Ovary (tissue), 9 donors: ENCODE results near the gene FKBP2. TPM values are rescaled to one million over a fixed set of nuclear protein-coding genes. Genes with fewer than 3 reads are reported as not detected.

Source experiments
- DNase-seq, 5 donors: peaks; one replicate each; pipeline ENCODE4 v3.0.0-alpha.2; 2019 to 2020
- H3K27ac ChIP-seq, 2 donors: fragments of 200-600 bp; one replicate each; pipeline versions ENCODE4 v1.5.1 to v1.8.0; 2019 to 2022
- H3K27me3 ChIP-seq: fragments of 200-600 bp; one replicate; pipeline ENCODE4 v1.8.0; 2022
- H3K36me3 ChIP-seq: fragments of 200-600 bp; sonication (generic); one replicate; pipeline ENCODE4 v1.5.1; 2019
- H3K4me1 ChIP-seq: one replicate; pipeline ENCODE4 v1.8.1; 2013; ENCODE audit warnings: mild to moderate bottlenecking, moderate library complexity; ENCODE audit not compliant: insufficient read depth
- H3K4me3 ChIP-seq: fragments of 200-600 bp; sonication (generic); one replicate; pipeline ENCODE4 v1.5.1; 2017
- H3K9me3 ChIP-seq, 2 donors: fragments of 200-600 bp in 1 of 2; sonication (generic) in 1 of 2; one replicate each; pipeline versions ENCODE4 v1.5.1 to v1.8.1; 2013 to 2019; ENCODE audit warnings: mild to moderate bottlenecking in 1 of 2, moderate library complexity in 1 of 2
- EP300 ChIP-seq: sonication (generic); formaldehyde crosslinking; IDR thresholded peaks from one replicate; pipeline ENCODE4 v1.6.1; 2017; ENCODE audit warnings: antibody characterized with exemption
- POLR2A ChIP-seq: fragments of 450-650 bp; IDR thresholded peaks from one replicate; pipeline ENCODE4 v1.6.1; 2017; ENCODE audit warnings: antibody characterized with exemption, mild to moderate bottlenecking, moderate library complexity
- WGBS, 3 donors: extraction: QIAGEN DNeasy Blood & Tissue Kit in 1 of 3; methylation state at CpG; one replicate each; pipeline versions ENCODE4 v1.1.5 to v1.1.7; 2013 to 2017; 5-methylcytosine and 5-hydroxymethylcytosine counted together
- intact Hi-C, 4 donors: fragments of 100-400 bp; cut with DNase I; formaldehyde crosslinking; loops; one replicate each; pipeline versions ENCODE4 v1.11.0 to v1.15.1; 2022 to 2023
- polyA plus RNA-seq, 2 donors: library from polyadenylated mRNA; stranded (reverse); fragments of 200-250 nt in 1 of 2; fragments of 350-450 nt in 1 of 2; fragmentation: Illumina TruSeq in 1 of 2; extraction: RNeasy Lipid Tissue Mini Kit (QIAGEN cat#74804) in 1 of 2; gene quantifications; one replicate each; pipeline ENCODE4 v1.2.3, GENCODE V29; 2013 to 2014
- total RNA-seq, 7 donors: library from RNA; depleted of rRNA in 2 of 7; stranded (reverse); fragments of >200 nt in 2 of 7; fragmentation: NEBNext Ultra II Directional in 3 of 7; extraction: Animal tissue kit (Norgen Biotek cat#: 25700) in 3 of 7; gene quantifications; one replicate each; pipeline versions ENCODE4 v1.1.0 to v1.2.4, GENCODE V29; 2016 to 2023
- TF ChIP-seq, protein P1 (sequence below), 3 donors: fragments of 450-650 bp in 2 of 3; fragments of 200-600 bp in 1 of 3; IDR thresholded peaks; one replicate each; pipeline versions ENCODE4 v1.5.1 to v1.8.0; 2016 to 2022; ENCODE audit warnings: antibody characterized with exemption in 3 of 3, mild to moderate bottlenecking in 1 of 3
- donor health status: DM: no; HTN: no; CAD: no; lungs with moderate emphysema.
- donor health status: DM: no; HTN: no; CAD: no.
- donor health status: Bipolar disorder and iron deficiency.
- donor health status: DM: yes; HTN: yes; CAD: no.
- donor health status: DM: no; HTN: no; CAD: no.
- donor health status: DM: yes; HTN: yes; CAD: no.

FKBP2 gene
- total and polyA plus RNA-seq, 9 donors = 25.1 to 132 (median 49.5) TPM

DNA sequence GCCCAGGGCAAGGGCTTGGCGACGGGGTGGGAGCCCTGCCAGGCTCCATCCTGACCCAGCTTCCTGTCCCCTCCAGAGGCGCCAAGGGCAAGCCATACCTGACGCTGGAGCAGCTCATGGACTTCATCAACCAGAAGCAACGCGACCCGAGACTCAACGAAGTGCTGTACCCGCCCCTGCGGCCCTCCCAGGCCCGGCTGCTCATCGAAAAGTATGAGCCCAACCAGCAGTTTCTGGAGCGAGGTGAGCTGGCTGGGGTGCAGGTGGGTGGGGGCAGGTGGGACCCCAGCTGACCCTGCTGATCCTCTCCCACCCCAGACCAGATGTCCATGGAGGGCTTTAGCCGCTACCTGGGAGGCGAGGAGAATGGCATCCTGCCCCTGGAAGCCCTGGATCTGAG, 15.4 kb downstream of the FKBP2 start:
- H3K4me3 ChIP-seq = no peak overlapping the region
- no peak for DNase-seq
- intact Hi-C loops = no loop called here
- H3K4me1 ChIP-seq = peaks cover 5% of the 10 kb centered on the region
- H3K36me3 ChIP-seq = no peaks in the 10 kb centered on the region
- H3K27ac ChIP-seq = no peak overlapping the region
- WGBS, 3 donors = 81 to 85% (median 82%) methylated on average over 15 of the region's 15 CpGs
- no peak for TF ChIP-seq POLR2A
- TF ChIP-seq, protein P1, sequence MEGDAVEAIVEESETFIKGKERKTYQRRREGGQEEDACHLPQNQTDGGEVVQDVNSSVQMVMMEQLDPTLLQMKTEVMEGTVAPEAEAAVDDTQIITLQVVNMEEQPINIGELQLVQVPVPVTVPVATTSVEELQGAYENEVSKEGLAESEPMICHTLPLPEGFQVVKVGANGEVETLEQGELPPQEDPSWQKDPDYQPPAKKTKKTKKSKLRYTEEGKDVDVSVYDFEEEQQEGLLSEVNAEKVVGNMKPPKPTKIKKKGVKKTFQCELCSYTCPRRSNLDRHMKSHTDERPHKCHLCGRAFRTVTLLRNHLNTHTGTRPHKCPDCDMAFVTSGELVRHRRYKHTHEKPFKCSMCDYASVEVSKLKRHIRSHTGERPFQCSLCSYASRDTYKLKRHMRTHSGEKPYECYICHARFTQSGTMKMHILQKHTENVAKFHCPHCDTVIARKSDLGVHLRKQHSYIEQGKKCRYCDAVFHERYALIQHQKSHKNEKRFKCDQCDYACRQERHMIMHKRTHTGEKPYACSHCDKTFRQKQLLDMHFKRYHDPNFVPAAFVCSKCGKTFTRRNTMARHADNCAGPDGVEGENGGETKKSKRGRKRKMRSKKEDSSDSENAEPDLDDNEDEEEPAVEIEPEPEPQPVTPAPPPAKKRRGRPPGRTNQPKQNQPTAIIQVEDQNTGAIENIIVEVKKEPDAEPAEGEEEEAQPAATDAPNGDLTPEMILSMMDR (IDR thresholded peaks at IDR 0.05) = no peak
- no peak for TF ChIP-seq EP300
- no peaks in the 10 kb centered on the region for H3K9me3 ChIP-seq
- no peaks in the 10 kb centered on the region for H3K27me3 ChIP-seq

DNA sequence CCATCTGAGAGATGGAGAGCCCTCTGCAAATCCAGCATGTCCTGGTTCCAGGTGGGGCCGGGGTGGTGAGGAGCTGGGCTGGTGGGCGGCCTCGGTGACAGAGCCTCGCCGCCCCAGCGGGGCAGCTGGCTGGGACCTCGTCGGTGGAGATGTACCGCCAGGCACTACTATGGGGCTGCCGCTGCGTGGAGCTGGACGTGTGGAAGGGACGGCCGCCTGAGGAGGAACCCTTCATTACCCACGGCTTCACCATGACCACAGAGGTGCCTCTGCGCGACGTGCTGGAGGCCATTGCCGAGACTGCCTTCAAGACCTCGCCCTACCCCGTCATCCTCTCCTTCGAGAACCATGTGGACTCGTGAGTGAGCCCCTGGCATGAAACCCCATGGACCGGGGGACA, 17.5 kb downstream of the FKBP2 start:
- intact Hi-C loops = no loop called here
- Histone ChIP-seq H3K27ac (no peak overlapping the region), H3K36me3 (no peaks in the 10 kb centered on the region), H3K9me3 (no peaks in the 10 kb centered on the region), H3K4me1 (no peaks in the 10 kb centered on the region), H3K4me3 (no peak overlapping the region), H3K27me3 (no peaks in the 10 kb centered on the region)
- DNase-seq = no peak
- WGBS, 3 donors = 86 to 94% (median 89%) methylated on average over 23 to 24 of the region's 24 CpGs
- no peak for TF ChIP-seq POLR2A
- TF ChIP-seq EP300 = no peak
- TF ChIP-seq, protein P1 (IDR thresholded peaks at IDR 0.05) = no peak

DNA sequence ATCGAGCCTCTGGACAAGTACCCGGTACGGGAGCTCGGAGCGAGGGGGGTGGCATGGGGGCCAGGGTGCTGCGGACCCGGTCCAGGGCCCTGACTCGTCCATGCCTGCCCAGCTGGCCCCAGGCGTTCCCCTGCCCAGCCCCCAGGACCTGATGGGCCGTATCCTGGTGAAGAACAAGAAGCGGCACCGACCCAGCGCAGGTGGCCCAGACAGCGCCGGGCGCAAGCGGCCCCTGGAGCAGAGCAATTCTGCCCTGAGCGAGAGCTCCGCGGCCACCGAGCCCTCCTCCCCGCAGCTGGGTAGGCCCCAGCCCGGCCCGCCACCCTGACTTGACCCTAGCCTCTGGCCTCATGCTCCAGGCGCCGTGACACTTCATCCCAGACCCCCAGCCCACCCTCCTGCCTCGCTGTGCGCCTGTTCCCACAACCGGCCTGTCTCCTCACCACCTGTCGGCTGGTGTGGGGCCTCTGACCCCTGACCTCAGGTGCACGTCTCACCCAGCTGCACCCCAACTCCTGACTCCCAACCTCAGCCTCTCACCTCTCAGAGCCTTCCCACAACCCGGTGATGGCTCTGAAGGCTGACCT, 18.1 kb downstream of the FKBP2 start:
- no peaks in the 10 kb centered on the region for H3K27me3 ChIP-seq
- no peaks in the 10 kb centered on the region for H3K36me3 ChIP-seq
- WGBS, 3 donors = 87 to 93% (median 88%) methylated on average over 31 to 32 of the region's 32 CpGs
- no peak overlapping the region for H3K27ac ChIP-seq
- no peaks in the 10 kb centered on the region for H3K9me3 ChIP-seq
- no peak for DNase-seq
- H3K4me1 ChIP-seq = no peaks in the 10 kb centered on the region
- no peak for TF ChIP-seq EP300
- TF ChIP-seq POLR2A = no peak
- TF ChIP-seq, protein P1 (IDR thresholded peaks at IDR 0.05) = no peak
- intact Hi-C loops = no loop called here
- H3K4me3 ChIP-seq = no peak overlapping the region

DNA sequence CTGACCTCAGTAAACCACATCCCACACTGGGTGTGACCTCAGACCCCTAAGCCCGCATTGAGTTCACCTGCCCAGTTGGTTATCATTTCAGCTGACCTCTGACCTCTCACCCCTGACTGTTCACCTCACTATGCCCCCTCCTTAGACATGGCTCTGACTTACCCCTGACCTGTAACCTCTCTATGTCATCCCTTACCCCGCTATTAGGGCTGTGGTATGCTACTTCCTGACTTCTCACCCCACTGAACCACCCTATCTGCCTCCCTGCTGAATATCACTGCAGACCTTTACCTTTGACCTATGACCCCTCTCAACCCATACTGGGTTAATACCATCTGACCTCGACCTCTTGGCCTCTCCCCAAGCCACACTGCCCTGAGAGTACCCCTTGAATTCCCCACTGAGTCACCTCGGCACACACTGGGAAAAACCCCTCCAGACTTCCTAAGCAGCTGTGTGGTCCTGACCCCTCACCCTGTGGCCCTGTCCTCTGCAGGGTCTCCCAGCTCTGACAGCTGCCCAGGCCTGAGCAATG, 18.7 kb downstream of the FKBP2 start:
- Histone ChIP-seq H3K27me3 (no peaks in the 10 kb centered on the region), H3K9me3 (no peaks in the 10 kb centered on the region), H3K4me3 (no peak overlapping the region), H3K27ac (no peak overlapping the region), H3K4me1 (no peaks in the 10 kb centered on the region), H3K36me3 (no peaks in the 10 kb centered on the region)
- intact Hi-C loops = loop anchor here in 2 of 4 donors (10.0 kb wide), 1 partner anchor 55 kb away; the partner anchor contains the start of gene FERMT3 (in 2 of the 2)
- whole genome bisulfite sequencing, 3 donors = 80 to 86% (median 81%) methylated on average over 4 of the region's 4 CpGs
- DNase-seq = no peak
- no peak for TF ChIP-seq EP300
- TF ChIP-seq POLR2A = no peak
- TF ChIP-seq, protein P1 (IDR thresholded peaks at IDR 0.05) = no peak
